PC-3 (cell line): Measurements from ENCODE around the gene FAM168B. TPM values are rescaled to one million over a fixed set of nuclear protein-coding genes. Genes with fewer than 3 reads are reported as not detected.

ENCODE experiments used
- ATAC-seq: fragments of 200-7000 bp; cut with Tn5 transposase; 2 replicates; pipeline ENCODE4 v1.9.1; 2020; ENCODE audit warnings: mild to moderate bottlenecking, moderate library complexity
- BruUV-seq: library from RNA; stranded (reverse); fragments of 400-500 nt; replicated peaks from 2 replicates; lab custom pipeline; 2021; lab: Mats Ljungman, UMichigan
- CTCF ChIA-PET: fragments of 300-600 bp; sonication (Branson Sonifier 250); formaldehyde crosslinking; loops from one replicate; lab custom pipeline; 2022; ENCODE audit warnings: antibody characterized with exemption; lab: Charles Lee
- POLR2A ChIA-PET: fragments of 300-600 bp; sonication (Branson Sonifier 250); formaldehyde crosslinking; loops from one replicate; lab custom pipeline; 2022; ENCODE audit warnings: antibody characterized with exemption; ENCODE audit not compliant: unreplicated experiment; lab: Charles Lee
- DNase-seq: peaks from one replicate; pipeline ENCODE4 v3.0.0-alpha.2; 2015
- H2AFZ ChIP-seq: fragments of 300-600 bp; sonication (generic); 2 replicates; pipeline ENCODE4 v1.6.0; 2016; ENCODE audit warnings: antibody characterized with exemption, low read length
- H3F3A ChIP-seq: fragments of 300-600 bp; sonication (generic); one replicate; pipeline ENCODE4 v1.6.0; 2017; ENCODE audit warnings: antibody characterized with exemption, low read length, control low read depth, mild to moderate bottlenecking; ENCODE audit not compliant: unreplicated experiment
- H3K27ac ChIP-seq: fragments of 300-600 bp; sonication (generic); 2 replicates; pipeline ENCODE4 v1.5.1; 2016; ENCODE audit warnings: mild to moderate bottlenecking, low read length
- H3K27me3 ChIP-seq: fragments of 300-600 bp; sonication (generic); 2 replicates; pipeline ENCODE4 v1.6.1; 2016; ENCODE audit warnings: low read length, mixed read lengths
- H3K36me3 ChIP-seq: fragments of 300-600 bp; sonication (generic); 2 replicates; pipeline ENCODE4 v1.6.1; 2016; ENCODE audit warnings: low read depth, mixed run types, low read length, mixed read lengths
- H3K4me1 ChIP-seq: fragments of 300-600 bp; sonication (generic); 2 replicates; pipeline ENCODE4 v1.5.1; 2016; ENCODE audit warnings: low read length; ENCODE audit not compliant: insufficient read depth
- H3K4me2 ChIP-seq: fragments of 300-600 bp; sonication (generic); 2 replicates; pipeline ENCODE4 v1.6.0; 2016; ENCODE audit warnings: low read length
- H3K4me3 ChIP-seq: fragments of 300-600 bp; sonication (generic); 2 replicates; pipeline ENCODE4 v1.5.1; 2016; ENCODE audit warnings: mild to moderate bottlenecking, low read length, mixed read lengths
- H3K79me2 ChIP-seq: fragments of 300-600 bp; sonication (generic); 2 replicates; pipeline ENCODE4 v1.6.1; 2017; ENCODE audit warnings: low read length, mixed read lengths
- H3K9ac ChIP-seq: fragments of 300-600 bp; sonication (generic); 2 replicates; pipeline ENCODE4 v1.6.0; 2016; ENCODE audit warnings: mild to moderate bottlenecking, low read length
- H3K9me2 ChIP-seq: fragments of 300-600 bp; sonication (generic); replicated peaks from 2 replicates; pipeline ENCODE4 v1.6.1; 2016; ENCODE audit warnings: mixed run types, low read length, mixed read lengths
- H3K9me3 ChIP-seq: fragments of 300-600 bp; sonication (generic); 2 replicates; pipeline ENCODE4 v1.6.1; 2016; ENCODE audit warnings: low read length, mixed read lengths
- H4K20me1 ChIP-seq: fragments of 300-600 bp; sonication (generic); 2 replicates; pipeline ENCODE4 v1.6.1; 2016; ENCODE audit warnings: low read length, mixed read lengths
- EZH2 ChIP-seq: fragments of 300-600 bp; sonication (generic); IDR thresholded peaks from one replicate; pipeline ENCODE4 v1.6.1; 2017; ENCODE audit warnings: antibody characterized with exemption, mild to moderate bottlenecking, low read length; ENCODE audit not compliant: unreplicated experiment
- EZH2phosphoT487 ChIP-seq: fragments of 300-600 bp; sonication (generic); IDR thresholded peaks from 2 replicates; pipeline ENCODE4 v1.6.1; 2018; ENCODE audit warnings: mild to moderate bottlenecking, antibody characterized with exemption, low read length, borderline replicate concordance
- intact Hi-C: fragments of 100-400 bp; cut with micrococcal nuclease; formaldehyde crosslinking; loops from 2 replicates; pipeline ENCODE4 v1.9.0; 2023
- total RNA-seq: library from RNA; depleted of rRNA; stranded (reverse); fragments of >200 nt; gene quantifications from 2 replicates; pipeline ENCODE4 v1.2.3, GENCODE V29; 2014
- TF ChIP-seq, protein P1 (sequence below): fragments of 300-600 bp; sonication (generic); conservative IDR thresholded peaks from 2 replicates; pipeline ENCODE4 v1.5.1; 2017; ENCODE audit warnings: antibody characterized with exemption, low read depth, mild to moderate bottlenecking, low read length

Gene FAM168B
- total RNA-seq, 1 experiment from 2014 or later: 91.7 TPM

GRCh38 chr2:131047920-131048560 is 45.2 kb downstream of the FAM168B start:
- no peak overlapping the region for H3K4me2 ChIP-seq
- no peak for TF ChIP-seq EZH2
- TF ChIP-seq EZH2phosphoT487: no peak
- DNase-seq (no peak), ATAC-seq (no peak)
- H3K36me3 ChIP-seq: peaks cover 58% of the 10 kb centered on the region
- no peaks in the 10 kb centered on the region for H3K27me3 ChIP-seq
- H3K4me3 ChIP-seq: no peak overlapping the region
- peaks cover 4% of the 10 kb centered on the region; the same call in 1 of the 2 replicates for H4K20me1 ChIP-seq
- ChIA-PET POLR2A (interaction anchor here (0.6 kb wide), 1 partner anchor 10 kb away, joined by 3 read pairs; no protein-coding TSS in a partner anchor), CTCF (no interaction called here)
- no peak overlapping the region for H3K9ac ChIP-seq
- H3K27ac ChIP-seq: no peak overlapping the region
- H2AFZ ChIP-seq: no peak overlapping the region
- H3K9me2 ChIP-seq: no peaks in the 10 kb centered on the region
- no TSS peak for BruUV-seq
- intact Hi-C loops: no loop called here
- H3F3A ChIP-seq: no peaks in the 10 kb centered on the region
- H3K4me1 ChIP-seq: no peaks in the 10 kb centered on the region
- H3K79me2 ChIP-seq: no peaks in the 10 kb centered on the region
- H3K9me3 ChIP-seq: no peaks in the 10 kb centered on the region

- intact Hi-C loops: no loop called here
- Histone ChIP-seq H3K4me3 (no peak overlapping the region), H3K79me2 (no peaks in the 10 kb centered on the region), H3K4me1 (no peaks in the 10 kb centered on the region), H2AFZ (no peak overlapping the region), H3K9me2 (no peaks in the 10 kb centered on the region), H3K27ac (no peak overlapping the region), H3K9me3 (no peaks in the 10 kb centered on the region), H3F3A (no peaks in the 10 kb centered on the region), H3K36me3 (peaks cover 49% of the 10 kb centered on the region), H3K4me2 (no peak overlapping the region), H4K20me1 (no peaks in the 10 kb centered on the region), H3K9ac (no peak overlapping the region), H3K27me3 (no peaks in the 10 kb centered on the region)
- DNase-seq (no peak), ATAC-seq (no peak)
- POLR2A ChIA-PET: interaction anchor here (0.6 kb wide), 1 partner anchor 9 kb away, joined by 3 read pairs; no protein-coding TSS in a partner anchor
- no TSS peak for BruUV-seq
- CTCF ChIA-PET: no interaction called here
- TF ChIP-seq, protein P1, sequence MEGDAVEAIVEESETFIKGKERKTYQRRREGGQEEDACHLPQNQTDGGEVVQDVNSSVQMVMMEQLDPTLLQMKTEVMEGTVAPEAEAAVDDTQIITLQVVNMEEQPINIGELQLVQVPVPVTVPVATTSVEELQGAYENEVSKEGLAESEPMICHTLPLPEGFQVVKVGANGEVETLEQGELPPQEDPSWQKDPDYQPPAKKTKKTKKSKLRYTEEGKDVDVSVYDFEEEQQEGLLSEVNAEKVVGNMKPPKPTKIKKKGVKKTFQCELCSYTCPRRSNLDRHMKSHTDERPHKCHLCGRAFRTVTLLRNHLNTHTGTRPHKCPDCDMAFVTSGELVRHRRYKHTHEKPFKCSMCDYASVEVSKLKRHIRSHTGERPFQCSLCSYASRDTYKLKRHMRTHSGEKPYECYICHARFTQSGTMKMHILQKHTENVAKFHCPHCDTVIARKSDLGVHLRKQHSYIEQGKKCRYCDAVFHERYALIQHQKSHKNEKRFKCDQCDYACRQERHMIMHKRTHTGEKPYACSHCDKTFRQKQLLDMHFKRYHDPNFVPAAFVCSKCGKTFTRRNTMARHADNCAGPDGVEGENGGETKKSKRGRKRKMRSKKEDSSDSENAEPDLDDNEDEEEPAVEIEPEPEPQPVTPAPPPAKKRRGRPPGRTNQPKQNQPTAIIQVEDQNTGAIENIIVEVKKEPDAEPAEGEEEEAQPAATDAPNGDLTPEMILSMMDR: no peak
- TF ChIP-seq EZH2phosphoT487 (no peak), EZH2 (no peak)
These were observed 46.2 kb downstream of the FAM168B start for GRCh38 chr2:131046918-131047652.

- H3K9me3 ChIP-seq: no peaks in the 10 kb centered on the region
- no peaks in the 10 kb centered on the region for H3K9me2 ChIP-seq
- no peaks in the 10 kb centered on the region for H3K4me1 ChIP-seq
- intact Hi-C loops: no loop called here
- H3K27me3 ChIP-seq: no peaks in the 10 kb centered on the region
- ChIA-PET POLR2A (no interaction called here), CTCF (no interaction called here)
- no peak overlapping the region for H2AFZ ChIP-seq
- TF ChIP-seq, protein P1: no peak
- TF ChIP-seq EZH2phosphoT487 (no peak), EZH2 (no peak)
- H3F3A ChIP-seq: no peaks in the 10 kb centered on the region
- BruUV-seq: no TSS peak
- no peak overlapping the region for H3K4me2 ChIP-seq
- H3K4me3 ChIP-seq: no peak overlapping the region
- DNase-seq (no peak), ATAC-seq (no peak)
- H3K36me3 ChIP-seq: peaks cover 41% of the 10 kb centered on the region
- no peaks in the 10 kb centered on the region for H4K20me1 ChIP-seq
- no peaks in the 10 kb centered on the region for H3K79me2 ChIP-seq
- H3K27ac ChIP-seq: no peak overlapping the region
- H3K9ac ChIP-seq: no peak overlapping the region
These were observed 47.0 kb downstream of the FAM168B start for GRCh38 chr2:131046028-131046917.
